ENCODE measurements around the gene ASB10.

The ASB10 gene

DNA sequence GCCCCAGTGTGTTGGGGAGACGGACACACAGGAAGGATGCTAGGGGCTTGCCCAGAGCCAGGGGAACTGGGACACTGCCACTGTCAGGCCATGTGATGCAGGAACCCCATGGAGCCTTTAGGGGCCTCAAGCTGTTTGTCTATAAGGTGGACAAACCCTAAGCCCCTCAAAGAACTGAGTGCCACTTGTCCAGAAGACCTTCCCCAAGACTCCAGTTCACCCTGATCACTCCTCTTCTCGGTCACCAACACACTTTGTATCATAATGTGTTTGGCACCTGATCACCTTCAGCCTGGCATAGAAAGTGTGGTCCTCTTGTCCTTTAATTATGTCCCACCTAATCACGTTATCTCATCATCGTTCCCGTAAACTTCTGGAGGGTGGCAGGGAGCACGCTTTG lies 22.5 kb upstream of the ASB10 start:
- no peak for DNase-seq

DNA sequence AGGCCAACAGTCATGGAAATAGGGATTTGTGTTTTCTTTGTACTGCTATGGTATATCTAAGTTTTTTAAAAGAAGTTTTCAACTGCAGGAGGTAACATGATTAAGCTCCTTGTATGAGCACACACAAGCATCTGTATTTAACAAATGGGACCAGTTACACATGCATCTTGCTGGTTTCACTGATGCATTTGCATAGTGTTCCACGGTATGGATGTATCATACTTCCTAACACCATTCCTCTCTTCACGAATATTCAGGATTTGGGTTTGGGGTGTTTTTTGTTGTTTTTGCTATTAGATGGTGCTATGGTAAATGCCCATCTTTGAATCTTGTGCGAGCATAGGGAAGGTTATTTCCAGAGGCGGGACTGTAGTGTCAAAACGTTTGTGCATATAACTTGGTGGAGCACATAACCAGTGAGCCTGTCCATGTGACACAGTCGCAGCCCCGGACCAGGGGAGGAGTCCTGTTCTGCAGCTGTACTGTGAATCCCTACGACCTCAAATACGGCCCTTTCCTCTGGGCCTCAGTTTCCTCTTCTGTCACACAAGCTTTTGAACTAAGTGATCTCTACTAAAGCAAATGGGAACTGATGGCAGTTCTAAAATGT lies 21.3 kb upstream of the ASB10 start:
- DNase-seq: no peak

DNA sequence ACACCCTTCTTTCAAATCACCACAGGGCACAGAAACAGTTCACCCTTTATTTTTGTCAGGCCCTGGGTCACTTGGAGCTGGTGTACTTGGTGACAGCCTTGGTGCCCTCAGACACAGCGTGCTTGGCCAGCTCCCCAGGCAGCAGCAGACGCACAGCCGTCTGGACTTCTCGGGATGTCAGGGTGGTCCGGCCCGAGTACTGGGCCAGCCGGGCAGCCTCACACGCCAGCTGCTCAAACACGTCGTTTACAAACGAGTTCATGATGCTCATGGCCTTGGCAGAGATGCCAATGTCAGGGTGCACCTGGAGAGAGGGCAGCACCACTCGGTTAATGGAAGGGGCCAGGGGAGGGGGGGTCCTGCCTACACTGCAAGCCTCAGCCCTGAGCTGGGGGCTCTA lies 20.8 kb upstream of the ASB10 start:
- no peak for DNase-seq

DNA sequence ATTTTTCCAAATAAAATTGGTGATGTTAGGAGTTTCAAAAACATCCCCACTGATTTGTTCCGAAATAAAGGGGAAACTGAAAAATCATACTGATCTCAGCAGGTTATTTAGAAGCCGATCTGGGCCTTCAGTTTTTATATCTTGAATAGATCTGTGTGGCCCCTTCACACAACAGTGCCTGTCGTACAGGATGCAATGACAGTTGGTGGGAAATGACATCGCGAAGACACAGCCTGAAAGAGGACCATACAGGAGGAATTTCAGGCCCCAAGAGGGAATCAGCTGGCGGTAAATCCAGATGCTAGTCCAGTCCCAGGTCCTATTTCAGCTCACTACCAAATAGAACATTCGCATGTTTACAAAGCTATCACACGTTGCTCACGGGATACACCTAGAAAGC lies 20.3 kb upstream of the ASB10 start:
- no peak for DNase-seq

DNA sequence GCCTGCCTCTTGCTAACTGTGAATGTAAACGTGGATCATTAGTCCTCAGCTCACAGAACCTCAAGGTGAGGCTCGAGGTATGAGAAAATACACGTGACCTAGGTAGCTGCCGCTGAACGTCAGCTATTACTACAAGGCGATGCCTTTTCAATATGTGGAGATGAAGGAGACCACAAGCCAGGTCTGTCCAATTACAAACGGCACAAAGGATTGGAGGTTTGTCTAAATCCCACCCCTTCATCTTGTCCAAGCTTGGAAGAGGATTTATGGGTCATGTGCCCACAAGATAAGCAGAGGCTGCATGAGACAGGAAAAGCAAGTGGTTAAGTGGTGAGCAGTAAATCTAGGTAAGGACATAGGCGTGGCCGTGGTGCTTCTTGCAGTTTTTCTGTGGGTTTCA lies 19.9 kb upstream of the ASB10 start:
- no peak for DNase-seq

DNA sequence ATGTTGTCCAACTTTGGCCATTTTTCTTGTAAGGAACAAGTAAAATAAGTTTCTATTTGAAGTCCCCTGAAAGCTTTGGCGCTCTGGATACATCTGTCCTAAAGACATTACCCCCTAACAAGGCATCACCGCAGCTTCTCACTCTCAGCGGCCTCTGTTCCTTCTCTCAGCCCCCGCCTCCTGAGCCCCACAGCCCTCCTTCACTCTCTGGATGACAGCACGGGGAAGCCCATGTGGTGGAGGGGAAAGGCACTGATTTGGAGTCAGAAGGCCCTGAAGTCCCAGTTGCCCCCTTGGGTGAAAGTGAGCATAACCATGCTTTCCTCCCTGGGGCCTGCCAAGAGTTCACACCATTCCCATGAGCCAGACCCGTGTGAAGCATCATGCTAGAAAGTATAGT lies 18.7 kb upstream of the ASB10 start:
- DNase-seq: no peak

DNA sequence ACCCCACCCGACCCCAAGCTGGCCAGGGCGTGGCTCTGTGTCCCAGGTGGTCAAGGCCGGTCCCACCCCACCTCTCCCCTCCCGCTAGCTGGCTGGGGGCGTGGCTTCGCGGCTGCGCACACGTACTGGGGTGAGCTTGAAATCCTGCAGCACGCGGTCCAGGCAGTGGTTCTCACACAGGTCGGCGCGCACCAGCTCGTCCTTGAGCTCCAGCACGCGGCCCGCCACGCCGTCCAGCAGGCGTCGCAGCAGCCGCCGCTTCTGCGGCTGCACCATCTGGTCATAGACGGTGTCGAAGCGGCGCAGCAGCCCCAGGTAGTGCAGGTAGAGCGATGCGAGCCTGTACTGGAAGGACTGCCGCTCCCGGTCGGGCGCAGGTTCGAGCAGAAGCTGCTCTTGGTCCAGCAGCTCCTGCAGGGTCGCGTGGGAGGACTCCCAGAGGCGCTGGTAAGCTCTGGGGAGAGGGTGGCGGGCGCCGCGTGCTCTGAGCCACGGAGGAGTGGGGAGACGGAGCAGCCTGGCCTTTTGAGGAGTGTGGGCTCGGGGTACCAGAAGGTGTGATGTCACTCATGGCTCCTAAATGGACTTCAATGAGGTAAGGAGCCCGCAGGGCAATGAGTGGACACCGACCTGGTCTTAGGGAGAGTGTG lies 17.5 kb upstream of the ASB10 start:
- no peak for DNase-seq

DNA sequence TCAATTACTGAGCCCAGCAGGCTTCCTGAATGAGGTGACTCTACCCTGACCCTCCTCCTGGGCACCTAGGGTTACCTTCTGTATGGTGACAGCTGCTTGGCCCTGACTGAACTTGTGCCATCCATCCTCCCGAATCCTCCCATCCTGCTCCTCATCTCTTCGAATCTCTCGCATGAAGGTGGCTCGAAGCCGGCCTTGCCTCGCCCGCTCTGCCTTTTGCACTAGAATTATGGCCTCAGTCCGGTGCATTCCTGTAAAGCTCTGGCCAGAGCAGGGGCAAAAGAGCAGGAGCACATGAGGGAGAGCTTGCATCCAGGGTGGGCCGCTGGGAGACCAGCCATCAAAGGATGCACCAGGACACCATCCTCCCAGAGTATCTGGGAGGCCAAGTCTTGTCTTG lies 15.8 kb upstream of the ASB10 start:
- DNase-seq: no peak

DNA sequence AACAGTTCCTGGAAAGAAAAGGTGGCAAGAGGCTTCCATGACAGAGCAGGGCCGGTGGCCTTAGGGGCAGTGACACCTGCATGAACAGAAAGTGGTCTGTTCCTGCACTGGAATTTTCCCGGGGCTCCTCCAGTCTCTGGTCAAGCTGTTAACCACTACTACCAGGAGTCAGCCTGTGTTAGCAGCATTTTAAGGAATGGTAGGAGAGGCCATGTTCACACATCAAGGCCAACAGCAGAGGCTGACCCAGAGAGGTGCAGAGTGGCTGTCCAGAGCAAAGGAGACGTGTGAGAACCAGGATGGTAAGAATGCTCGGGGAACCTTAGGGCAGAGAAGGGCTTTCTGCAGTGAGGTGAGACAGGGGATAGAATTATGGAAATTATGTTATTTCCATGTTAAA lies 14.7 kb upstream of the ASB10 start:
- DNase-seq: no peak

DNA sequence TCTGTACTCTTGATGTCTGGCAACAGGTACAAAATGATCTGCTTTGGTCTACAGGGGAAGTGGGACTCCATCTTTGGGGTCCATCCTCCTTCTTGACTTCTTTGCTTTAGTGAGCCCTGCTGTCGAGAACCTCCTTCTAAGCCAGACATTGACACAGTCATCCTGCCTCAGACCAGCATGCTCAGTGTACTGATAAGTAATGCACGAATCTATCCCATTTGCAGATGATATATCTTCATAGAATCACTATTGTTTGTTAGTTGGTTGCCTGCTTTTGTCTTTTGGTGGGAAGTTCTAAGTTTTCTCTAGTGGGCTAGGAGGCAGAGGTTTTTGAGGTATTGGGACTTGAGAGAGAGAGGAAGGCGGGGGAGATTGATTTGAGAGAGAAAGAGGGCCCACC lies 14.3 kb upstream of the ASB10 start:
- DNase-seq: no peak

DNA sequence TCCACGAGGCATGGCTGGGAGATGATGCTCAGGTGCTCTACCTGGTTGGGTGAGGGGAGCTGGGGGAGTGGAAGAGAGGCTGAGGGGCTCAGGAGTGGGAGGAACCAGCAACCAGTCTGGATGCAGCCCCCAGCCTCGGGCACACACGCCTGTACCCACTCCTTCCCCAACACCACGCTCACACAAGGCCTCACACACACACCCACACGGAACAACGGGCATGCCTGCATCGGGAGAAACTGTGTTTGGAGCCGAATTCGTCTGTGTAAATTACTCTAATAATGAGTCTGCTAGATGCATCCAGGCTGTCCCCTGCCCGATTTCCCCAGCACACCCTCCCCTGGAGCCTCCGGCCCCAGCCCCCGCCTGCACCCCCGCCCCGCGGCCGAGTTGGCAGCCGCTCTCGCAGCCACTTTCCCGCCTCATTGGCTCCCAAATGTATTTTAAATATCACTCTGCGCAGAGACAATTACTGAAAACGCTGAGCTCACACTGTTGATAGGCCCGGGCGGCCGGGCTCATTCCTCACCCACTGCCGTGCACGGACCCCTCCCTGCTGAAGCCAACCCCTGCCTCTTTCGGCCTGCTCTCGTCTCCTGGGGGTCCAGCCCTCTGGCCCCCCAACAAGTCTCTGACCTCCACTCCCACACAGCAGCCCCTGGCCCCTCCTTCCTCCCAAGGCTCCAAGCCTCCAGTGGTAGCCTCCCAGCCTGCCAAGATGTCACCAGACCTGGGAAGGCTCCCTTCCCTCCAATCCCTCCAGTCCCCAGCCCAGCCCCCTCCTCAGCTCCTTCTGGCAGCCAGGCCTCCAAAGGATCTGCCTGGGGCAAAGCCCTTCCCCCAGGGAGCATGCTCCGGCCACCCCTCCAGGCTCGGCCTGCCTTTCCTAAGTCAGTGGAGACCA lies 12.1 kb upstream of the ASB10 start:
- no peak for DNase-seq

DNA sequence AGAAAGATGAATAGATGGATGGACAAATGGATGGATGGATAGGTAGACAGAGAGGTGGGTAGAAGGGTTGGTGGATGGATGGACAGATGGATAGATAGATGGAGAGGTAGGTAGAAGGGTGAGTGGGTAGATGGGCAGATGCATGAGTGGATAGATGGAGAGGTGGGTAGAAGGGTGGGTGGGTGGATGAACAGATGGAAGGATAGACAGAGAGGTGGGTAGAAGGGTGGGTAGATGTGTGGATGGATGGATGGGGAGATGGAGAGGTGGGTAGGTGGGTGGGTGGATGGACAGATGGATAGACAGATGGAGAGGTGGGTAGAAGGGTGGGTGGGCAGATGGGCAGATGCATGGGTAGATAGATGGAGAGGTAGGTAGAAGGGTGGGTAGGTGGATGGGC lies 10.9 kb upstream of the ASB10 start:
- DNase-seq: no peak

DNA sequence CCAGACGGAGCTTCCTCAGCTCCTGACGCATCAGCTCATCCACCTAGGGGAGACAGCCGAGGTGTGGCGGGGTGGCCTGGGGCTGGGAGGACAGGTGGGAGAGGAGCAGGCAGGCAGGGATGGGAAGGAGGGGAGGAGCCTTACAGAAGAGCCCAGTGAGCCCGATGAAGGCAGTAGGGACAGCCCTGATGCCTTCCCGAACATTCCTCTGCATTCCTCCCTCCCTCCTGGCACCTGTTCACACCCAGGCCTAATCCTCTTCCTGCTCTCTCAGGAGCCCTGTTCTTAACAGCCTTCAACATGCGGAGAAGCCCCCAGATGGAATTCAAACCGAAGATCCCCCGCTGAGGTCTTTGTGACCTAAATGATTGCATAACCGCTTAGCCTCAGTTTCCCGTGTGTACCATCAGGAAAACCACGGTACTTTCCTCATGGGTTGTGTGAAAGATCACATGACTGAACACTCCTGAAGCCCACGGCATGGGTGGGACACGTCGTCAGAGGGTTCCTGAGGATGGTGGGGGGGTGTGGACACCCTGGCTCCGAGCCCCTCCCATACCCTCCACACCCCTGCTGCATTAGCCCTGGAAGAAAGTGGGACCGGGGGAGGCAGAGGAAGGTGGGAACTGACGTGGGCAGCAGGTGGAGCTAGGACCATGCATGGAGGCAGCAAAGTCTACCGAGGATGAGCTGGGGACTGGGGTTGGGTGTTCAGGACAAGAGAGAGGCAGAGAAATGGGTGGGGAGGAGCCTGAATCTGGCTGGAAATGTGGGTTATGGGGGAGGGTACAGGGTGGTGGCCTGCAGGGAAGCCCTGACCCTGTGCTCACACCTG lies 8.8 kb upstream of the ASB10 start:
- DNase-seq: no peak

DNA sequence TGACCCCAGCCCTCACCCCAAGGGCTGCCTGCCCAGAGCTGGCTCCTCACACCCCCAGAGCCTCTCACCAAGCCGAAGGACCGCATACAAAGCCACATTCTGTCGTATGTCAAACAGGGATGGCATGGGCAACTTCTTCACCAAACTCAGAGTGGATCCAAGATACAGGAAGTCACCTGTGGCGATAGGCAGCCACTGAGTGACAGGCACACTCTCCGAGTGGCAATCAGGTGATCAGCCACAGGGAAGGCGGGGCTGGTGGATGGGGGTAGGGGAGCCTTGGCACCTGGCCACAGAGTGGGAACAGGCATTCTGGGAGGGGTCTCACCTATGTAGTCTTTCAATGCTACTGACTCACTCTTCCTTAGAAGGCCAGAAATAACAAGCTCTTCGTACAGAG lies 7.1 kb upstream of the ASB10 start:
- DNase-seq: no peak

DNA sequence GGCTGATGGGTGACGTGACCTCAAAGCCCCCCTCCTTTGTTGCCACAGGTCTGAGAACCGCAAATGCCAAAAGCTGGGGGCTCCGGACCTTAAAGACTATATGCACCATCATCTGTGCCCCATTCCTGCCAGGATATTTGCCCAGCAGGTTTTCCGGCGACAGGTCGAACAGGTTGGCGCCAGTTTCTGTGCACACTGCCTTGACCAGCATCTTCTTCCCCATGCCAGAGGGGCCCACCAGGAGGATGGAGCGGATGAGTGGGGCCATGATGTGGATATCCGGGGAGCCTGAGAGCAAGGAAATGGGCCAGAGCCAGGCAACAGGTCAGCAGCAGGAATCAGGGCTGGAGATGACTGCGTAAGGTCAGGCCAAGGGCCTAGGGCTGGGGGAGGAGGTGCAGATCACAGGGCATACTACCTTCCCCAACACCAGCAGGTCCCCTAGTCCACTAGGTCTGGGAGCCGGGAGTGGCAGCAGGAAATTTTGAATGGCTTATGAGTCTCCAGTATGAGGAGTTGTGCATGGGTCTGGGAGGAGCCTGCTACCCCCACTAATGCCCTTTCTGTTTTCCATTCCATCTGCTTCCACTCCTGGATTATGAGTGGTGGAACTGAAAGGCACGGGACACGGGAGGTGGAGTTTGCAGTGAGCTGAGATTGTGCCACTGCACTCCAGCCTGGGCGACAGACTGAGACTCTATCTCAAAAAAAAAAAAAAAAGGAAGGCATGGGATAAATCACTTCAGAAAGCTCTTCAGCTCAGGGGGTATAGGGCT lies 6.3 kb upstream of the ASB10 start:
- DNase-seq: no peak

DNA sequence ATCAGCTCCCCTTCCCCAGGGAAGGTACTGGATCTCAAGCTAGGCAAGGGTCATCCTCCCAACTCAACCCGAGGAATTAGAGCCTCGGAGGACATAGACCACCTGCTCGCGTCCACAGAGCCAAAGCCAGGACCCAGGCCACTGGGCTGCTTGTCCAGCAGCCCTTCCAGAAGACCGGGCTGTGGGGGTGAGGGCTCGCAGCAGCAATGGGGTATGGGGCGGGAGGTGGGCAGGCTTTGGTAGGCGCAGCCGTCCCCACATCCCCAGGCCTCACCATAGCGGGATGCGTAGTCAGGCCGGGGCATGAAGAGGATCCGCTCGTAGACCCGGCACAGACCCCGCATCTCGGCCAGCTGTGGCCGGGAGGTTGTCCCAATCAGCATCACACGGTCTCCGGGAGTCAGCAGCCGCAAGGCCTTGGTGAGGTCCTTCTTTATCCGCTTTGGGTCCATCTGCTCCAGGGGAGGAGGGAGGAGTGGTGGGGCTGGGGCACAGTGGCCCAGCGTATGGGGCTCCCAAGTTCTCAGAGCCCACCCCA lies 5.0 kb upstream of the ASB10 start:
- DNase-seq: no peak

DNA sequence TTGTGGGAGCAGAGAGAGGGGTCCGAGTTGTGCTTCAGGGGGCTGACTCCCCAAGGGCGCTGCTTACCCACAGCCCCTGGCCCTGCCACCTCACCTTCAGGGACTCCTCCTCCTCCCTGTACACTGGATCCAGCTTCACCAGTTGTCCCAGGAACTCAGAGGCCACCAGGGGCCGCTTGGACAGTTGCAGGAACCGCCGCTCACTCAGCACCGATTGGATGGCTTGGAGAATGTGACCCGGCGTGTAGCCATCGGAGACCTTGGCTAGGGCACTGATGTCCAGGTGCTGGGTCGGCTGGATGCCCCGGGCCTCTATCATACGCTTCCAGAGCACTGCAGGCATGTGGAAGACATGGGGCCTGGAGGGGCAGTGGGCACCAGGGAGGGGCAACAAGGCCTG lies 4.5 kb upstream of the ASB10 start:
- no peak for DNase-seq

DNA sequence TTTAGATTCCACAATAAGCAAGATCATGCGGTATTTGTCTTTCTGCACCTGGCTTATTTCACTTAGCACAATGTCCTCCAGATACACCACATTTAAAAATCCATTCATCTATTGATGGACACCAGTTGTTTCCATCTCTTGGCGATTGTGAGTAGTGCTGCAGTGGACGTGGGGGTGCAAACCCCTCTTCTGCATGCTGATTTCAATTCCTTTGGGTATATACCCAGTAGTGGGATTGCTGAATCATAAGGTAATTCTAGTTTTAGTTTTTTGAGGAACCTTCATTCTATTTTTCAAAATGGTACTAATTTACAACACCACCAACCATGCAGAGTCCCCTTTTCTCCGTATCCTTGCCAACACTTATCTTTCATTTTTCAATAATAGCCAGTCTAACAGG lies 2.0 kb upstream of the ASB10 start:
- no peak for DNase-seq

DNA sequence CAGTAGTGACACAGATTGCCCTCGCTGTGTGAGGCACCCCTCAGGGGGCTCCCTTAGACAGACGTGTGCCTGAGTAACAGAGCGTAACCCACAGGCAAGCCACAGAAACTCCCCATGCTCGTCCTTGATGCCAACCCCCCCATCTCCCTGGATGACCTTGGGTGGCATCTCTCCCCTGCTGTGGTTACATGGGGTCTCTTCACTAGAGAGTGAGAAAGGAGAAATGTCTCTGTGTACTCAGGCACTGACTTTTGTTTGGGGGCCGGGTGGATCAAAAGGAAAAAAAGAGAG lies 1.1 kb upstream of the ASB10 start:
- DNase-seq: no peak

DNA sequence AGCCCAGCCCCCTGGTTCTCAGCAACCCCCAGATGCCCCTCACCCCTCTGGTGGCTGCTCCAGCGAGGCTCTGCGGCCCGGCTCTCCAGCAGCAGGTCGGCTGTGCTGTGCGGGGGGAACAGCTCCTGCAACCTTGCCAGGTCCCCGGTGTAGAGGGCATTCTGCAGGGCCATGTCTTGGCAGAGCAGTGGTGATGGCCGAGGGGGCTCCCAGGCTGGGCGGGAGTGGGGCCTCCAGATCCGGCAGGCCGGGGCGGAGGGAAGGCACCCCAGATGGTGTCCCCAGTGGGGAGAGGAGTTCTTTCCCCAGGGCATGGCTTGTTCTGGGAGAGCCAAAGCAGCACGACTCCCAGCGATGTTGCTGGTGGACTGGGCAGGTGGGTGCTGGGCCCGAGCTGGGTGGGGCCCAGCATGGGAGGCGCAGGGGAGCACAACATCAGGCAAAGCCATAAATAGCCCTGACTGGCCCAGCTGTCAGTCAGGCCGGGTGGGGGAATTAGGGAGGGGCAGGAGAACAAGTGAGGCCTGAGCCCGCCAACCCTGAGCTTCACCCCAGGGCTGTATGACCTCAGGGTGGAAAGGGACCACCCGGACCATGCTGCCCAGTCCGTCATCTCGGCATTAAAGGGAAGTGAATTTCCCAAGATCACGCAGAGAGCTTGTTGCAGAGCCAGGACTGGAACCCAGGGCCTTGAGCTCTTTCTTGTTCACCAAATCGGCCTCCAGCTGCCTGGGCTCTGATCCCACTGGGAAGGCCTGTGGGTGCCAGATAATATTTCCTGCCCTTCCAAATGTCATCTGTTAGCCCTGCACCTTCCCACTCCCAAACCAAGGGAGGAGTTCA lies 580 bp upstream of the ASB10 start:
- no peak for DNase-seq

All from EL (cell line).